GM10266 (cell line): Measurements from ENCODE around the gene PFKP.

Experiments
- DNase-seq: peaks from one replicate; pipeline ENCODE4 v3.0.0; 2012; ENCODE audit errors: extremely low spot score
- CTCF ChIP-seq: IDR thresholded peaks from 2 replicates; pipeline ENCODE4 v1.5.1; 2012; ENCODE audit warnings: mild to moderate bottlenecking, low read depth; ENCODE audit not compliant: control insufficient read depth, insufficient read depth; ENCODE audit errors: missing control alignments

Gene PFKP

GRCh38 chr10:3046981-3047547 lies 20.3 kb upstream of the PFKP start:
- no peak for TF ChIP-seq CTCF

GRCh38 chr10:3047596-3047995 lies 19.8 kb upstream of the PFKP start:
- no peak for TF ChIP-seq CTCF
- DNase-seq = no peak

More at GRCh38 chr10:3046981-3047547, 20.3 kb upstream of the PFKP start:
- no peak for DNase-seq

- TF ChIP-seq CTCF = no peak
These were observed 19.0 kb upstream of the PFKP start for GRCh38 chr10:3048119-3049019.

GRCh38 chr10:3051692-3052091 lies 15.7 kb upstream of the PFKP start:
- no peak for DNase-seq
- TF ChIP-seq CTCF = no peak

More at GRCh38 chr10:3048119-3049019, 19.0 kb upstream of the PFKP start:
- DNase-seq = no peak

GRCh38 chr10:3053155-3053554 lies 14.2 kb upstream of the PFKP start:
- no peak for TF ChIP-seq CTCF
- no peak for DNase-seq

GRCh38 chr10:3054183-3054850 lies 13.0 kb upstream of the PFKP start:
- DNase-seq = no peak
- no peak for TF ChIP-seq CTCF
